ACHN (cell line): ENCODE measurements around the gene B3GAT1.
"Not testable (repeated sequence)": the region's sequence is repeated elsewhere in the genome, so short reads cannot be mapped to it uniquely, and the experiment has no call there.

Source experiments
- DNase-seq: peaks from one replicate; pipeline ENCODE4 v3.0.0-alpha.2; 2015
- in situ Hi-C: cut with HindIII; loops from 2 replicates; pipeline ENCODE4 v1.10.0; 2017; ENCODE audit warnings: low sequenced_read_pairs, low pct_ligation_motif_present, low pct_unique_long_range_greater_than_20kb

The B3GAT1 gene

GRCh38 chr11:134349109-134349801 is 62.8 kb downstream of the B3GAT1 start:
- in situ Hi-C loops = no loop called here
- DNase-seq = no peak

- in situ Hi-C loops = no loop called here
- DNase-seq = no peak
Measured at GRCh38 chr11:134347441-134347840, 64.6 kb downstream of the B3GAT1 start.

GRCh38 chr11:134346976-134347350 is 65.1 kb downstream of the B3GAT1 start:
- in situ Hi-C loops = no loop called here
- DNase-seq = no peak

GRCh38 chr11:134346101-134346975 is 65.7 kb downstream of the B3GAT1 start:
- in situ Hi-C loops = no loop called here
- no peak for DNase-seq

- in situ Hi-C loops = no loop called here
- DNase-seq = no peak
Measured at GRCh38 chr11:134345237-134345550, 66.8 kb downstream of the B3GAT1 start.

GRCh38 chr11:134344497-134345236 is 67.4 kb downstream of the B3GAT1 start:
- in situ Hi-C loops, DNase-seq: not testable (repeated sequence)

- DNase-seq = no peak
- in situ Hi-C loops = no loop called here
Measured at GRCh38 chr11:134343646-134344045, 68.4 kb downstream of the B3GAT1 start.

- no peak for DNase-seq
- in situ Hi-C loops = no loop called here
Measured at GRCh38 chr11:134342572-134343340, 69.3 kb downstream of the B3GAT1 start.

- in situ Hi-C loops = no loop called here
- no peak for DNase-seq
Measured at GRCh38 chr11:134341805-134342571, 70.1 kb downstream of the B3GAT1 start.

- in situ Hi-C loops = no loop called here
- no peak for DNase-seq
Measured at GRCh38 chr11:134340354-134340964, 71.6 kb downstream of the B3GAT1 start.

GRCh38 chr11:134339756-134340155 is 72.3 kb downstream of the B3GAT1 start:
- DNase-seq = no peak
- in situ Hi-C loops = no loop called here

GRCh38 chr11:134338654-134339053 is 73.4 kb downstream of the B3GAT1 start:
- in situ Hi-C loops = no loop called here
- DNase-seq = no peak

- in situ Hi-C loops = no loop called here
- DNase-seq = no peak
Measured at GRCh38 chr11:134338068-134338467, 74.0 kb downstream of the B3GAT1 start.

- in situ Hi-C loops = no loop called here
- no peak for DNase-seq
Measured at GRCh38 chr11:134337051-134337450, 75.0 kb downstream of the B3GAT1 start.

- DNase-seq = no peak
- in situ Hi-C loops = no loop called here
Measured at GRCh38 chr11:134334796-134335571, 77.1 kb downstream of the B3GAT1 start.

- no peak for DNase-seq
- in situ Hi-C loops = no loop called here
Measured at GRCh38 chr11:134333946-134334345, 78.1 kb downstream of the B3GAT1 start.

GRCh38 chr11:134333312-134333711 is 78.7 kb downstream of the B3GAT1 start:
- in situ Hi-C loops = no loop called here

More at GRCh38 chr11:134333312-134333711, 78.7 kb downstream of the B3GAT1 start:
- no peak for DNase-seq
